GM19438 (cell line): Measurements from ENCODE around the gene STK4.
A peak's percentile ranks its signal among the peaks of the same experiment; 100 is the strongest.

Experiments used
- ATAC-seq: cut with Tn5 transposase; IDR thresholded peaks from one replicate; pipeline ENCODE4 v1.9.1; 2021; ENCODE audit warnings: low read depth; ENCODE audit not compliant: unreplicated experiment

Gene STK4

DNA sequence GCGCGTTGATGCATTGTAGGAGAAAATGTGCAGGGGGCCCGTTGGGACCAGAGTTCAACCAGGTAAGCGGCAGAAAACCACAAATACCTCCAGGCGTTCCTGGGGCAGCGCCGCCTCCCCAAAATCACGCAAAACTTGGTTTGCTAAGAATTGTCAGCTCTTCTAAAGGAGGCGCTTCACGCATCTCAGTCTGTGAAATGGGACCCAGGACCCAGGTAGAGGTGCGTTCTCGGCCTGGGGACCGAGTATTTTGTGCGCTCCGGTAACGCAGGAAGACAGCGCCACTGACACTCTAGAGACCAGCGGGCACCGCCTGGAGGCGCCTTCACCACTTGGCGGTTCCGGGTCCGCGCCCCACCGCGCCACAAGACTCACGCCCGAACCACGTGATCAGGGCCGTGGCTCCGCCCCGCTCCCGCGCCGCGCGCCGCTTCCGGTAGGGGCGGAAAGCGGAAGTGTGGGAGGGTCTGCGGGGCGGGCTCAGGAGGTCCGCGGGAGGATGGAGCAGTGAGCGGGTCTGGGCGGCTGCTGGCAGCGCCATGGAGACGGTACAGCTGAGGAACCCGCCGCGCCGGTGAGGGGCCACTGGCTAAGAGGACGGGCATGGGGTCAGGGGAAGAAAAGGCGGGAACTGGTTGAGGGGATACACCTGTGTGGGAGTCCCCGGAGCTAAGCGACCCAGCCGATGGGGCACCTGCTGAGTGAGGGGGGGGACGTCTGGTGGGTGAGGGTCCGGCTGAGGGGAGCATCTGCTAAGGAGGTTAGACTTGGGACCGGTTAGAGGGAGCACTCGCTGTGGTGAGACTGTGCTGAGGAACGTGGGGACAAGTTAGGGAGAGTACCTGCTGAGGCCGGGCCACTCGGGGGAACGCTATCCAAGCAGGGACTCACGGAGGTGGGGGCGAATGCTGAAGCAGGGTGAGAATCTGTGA lies at the start of gene STK4:
STK4 (plus strand) TSS at position 483 of the 932 bp plus-strand sequence; CDS start at position 540, 57 bp downstream.
- peak; percentile 59 for ATAC-seq

DNA sequence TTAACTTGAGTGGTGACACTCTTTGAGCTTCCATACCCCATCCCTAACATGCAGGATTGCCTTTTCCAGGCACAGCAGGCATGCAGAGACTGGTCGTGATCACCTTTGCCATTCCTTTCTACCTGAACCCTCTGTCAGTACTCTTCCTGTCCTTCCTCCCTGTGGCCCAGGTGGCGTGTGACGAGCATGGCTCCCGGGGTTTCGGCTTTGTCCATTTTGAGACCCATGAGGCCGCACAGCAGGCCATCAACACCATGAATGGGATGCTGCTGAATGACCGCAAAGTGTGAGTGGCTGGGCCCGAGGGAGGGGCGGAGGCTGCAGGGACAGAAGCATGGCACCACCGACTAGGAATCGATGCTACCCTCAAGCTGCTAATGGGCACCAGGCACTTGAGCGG lies 49.7 kb upstream of the STK4 start:
- no peak for ATAC-seq

DNA sequence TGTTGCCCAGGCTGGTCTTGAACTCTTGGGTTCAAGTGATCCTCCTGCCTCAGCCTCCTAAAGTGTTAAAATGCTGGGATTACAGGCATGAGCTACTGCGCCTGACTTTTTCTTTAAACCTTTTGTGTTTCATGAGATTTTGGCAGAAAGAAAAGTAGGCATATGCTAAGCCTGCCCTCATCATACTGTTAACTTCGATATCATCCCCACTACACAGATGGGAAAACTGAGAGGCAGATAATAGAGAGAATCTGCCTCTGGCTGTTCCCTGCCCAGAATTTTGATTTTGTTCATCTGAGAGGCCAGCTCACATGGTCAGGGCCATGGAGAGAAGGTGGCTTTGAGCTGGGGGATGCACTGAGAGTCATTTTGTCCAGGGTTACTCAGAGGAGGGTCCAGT lies 48.9 kb upstream of the STK4 start:
- ATAC-seq = no peak

DNA sequence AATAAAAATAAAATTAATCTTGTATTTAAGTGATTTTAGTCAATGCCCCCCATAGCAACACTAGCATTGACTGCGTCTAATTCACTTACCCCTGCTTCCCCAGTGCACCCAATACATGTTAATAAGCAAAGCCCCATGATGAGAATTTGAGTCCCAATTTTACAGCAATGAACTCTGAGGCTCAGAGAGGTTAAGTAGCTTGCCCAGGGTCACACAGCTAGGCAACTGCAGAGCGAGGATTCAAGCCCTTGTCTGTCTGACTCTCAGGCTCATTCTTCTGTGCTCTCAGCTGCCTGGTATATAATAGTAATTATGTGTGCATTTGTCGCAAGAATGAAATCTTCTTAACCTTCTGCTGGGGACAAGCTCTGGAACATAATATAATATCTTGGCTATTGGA lies 48.0 kb upstream of the STK4 start:
- ATAC-seq = no peak

DNA sequence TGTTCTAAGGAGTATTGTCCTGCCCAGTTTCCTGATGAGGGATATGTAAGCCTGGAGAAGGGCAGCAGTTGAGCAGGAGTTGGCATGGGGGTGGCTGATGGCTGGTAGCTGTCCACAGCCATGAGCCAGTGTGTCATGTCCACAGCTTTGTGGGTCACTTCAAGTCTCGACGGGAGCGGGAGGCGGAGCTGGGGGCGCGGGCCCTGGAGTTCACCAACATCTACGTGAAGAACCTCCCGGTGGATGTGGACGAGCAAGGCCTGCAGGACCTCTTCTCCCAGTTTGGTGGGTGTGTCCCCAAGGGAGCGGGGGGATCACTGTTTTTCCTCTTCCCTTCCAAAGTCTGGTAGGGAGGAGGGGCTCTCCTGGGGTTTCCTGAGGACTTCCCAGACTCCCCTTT lies 47.6 kb upstream of the STK4 start:
- no peak for ATAC-seq

DNA sequence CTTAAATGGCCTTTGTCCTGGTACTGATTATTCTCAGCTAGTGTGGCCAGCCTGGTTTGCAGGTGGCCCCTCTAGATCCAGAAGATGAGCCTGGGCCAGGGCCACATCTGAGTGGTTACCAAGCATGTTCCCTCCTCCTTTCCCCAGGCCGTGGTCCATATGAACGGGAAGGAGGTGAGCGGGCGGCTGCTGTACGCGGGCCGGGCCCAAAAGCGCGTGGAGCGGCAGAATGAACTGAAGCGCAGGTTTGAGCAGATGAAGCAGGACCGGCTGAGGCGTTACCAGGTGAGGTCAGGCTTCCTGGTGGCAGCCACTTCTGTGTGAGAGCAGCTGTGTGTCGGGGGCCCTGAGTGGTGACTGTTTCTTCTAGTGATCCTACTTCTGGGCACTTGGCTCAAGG lies 44.9 kb upstream of the STK4 start:
- no peak for ATAC-seq

DNA sequence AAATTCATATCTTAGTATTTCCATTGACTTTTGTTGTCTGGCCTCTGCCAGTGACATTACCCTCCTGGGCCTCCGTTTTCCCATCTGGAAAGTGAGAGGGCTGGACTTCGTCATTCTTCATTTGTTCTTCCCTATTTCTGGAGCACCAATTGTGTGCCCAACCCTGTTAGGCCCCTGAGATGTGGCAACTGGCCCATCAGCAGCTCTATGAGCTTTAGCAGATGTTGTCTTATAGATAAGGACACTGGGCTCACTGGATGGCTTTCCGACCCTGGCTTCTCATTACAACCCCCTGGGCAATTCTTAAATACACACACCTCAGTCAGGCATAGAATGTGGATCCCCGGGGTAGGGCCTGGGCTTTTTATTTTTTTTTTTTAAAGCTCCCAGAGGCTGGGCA lies 41.8 kb upstream of the STK4 start:
- ATAC-seq = no peak

DNA sequence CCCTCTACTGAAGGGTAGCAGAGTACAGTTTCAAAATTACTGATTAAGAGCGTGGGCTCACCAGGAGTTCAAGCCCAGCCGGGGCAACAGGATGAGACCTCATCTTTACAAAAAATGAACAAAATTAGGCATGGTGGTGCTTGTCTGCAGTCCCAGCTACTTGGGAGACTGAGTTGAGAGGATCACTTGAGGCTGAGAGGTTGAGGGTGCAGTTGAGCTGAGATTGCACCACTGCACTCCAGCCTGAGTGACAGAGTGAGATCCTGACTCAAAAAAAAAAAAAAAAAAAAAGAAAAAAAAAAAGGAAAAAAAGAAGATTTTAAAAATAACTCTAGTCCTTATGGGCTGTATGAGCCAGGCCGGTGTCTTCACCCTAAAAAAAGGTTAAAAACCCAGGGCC lies 37.7 kb upstream of the STK4 start:
- no peak for ATAC-seq

DNA sequence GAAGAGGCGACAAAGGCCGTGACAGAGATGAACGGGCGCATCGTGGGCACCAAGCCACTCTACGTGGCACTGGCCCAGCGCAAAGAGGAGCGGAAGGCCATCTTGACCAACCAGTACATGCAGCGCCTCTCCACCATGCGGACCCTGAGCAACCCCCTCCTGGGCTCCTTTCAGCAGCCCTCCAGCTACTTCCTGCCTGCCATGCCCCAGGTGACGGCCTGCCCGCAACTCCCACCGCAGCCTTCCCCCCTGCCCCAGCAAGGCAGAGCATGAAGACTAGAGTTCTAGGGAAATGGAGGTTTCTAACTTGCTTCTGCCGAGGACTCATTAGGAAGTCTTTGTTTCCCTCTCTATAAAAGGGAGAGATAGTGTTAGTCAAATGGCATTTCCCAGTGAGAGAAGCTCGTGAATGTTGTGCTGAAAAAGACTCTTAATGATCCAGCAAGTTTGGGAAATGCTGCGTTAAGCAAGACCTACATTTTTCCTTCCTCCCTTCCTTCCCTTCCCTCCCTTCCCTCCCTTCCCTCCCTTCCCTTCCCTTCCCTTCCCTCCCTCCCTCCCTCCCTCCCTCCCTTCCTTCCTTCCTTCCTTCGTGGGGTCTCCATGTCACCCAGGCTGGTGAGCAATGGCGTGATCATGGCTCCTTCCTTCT lies 35.7 kb upstream of the STK4 start:
- ATAC-seq = no peak

DNA sequence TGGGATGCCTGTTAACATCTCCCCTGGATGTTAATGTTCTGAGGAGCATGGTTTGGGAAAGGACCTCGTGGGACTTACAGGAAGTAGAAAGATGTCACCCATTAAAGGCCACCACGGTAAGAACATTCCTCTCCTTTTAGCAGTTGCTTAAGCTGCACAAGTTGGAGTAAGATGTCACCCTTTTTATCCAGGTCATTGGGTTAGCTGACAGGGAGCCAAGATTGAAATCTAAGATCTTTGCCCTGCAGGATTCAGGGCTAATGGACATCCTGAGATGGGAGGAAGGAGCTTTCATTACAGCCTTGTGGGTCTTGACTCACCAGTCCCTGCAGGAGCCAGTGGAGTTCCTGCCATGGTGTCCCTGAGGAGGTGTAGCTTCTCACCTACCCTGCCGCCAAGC lies 34.4 kb upstream of the STK4 start:
- ATAC-seq = no peak

DNA sequence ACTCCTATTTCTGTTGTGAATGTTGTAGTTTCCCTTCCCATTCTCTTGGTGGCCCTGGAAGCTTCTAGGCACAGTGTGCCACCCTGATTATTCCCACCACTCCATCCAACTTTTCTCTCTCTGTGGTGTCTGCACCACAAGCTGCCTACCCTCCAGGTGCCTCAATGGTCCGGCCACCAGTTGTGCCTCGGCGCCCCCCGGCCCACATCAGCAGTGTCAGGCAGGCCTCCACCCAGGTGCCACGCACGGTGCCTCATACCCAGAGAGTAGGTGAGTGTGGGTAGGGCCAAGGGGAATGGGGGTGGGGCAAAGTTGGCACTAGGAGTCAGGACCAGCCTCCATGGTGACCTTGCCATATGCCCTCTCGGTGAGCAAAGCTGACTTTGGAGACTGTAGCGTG lies 33.4 kb upstream of the STK4 start:
- ATAC-seq = no peak

DNA sequence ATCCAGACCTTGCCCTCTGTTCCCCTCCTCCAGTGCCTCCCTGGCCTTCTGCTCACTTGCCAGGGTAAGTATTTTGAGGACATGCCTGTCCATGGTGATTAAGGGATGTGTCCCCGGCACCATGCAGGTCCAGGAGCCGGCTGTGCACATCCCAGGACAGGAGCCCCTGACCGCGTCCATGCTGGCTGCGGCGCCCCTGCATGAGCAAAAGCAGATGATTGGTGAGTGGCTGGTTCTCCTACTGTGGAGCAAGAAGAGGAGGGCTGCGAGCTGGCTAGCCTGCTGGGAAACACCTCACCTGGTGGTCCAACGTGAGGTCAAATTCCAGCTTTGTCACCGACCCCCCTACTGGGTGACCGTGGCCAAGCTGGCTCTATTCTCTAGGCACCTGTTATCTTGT lies 29.8 kb upstream of the STK4 start:
- ATAC-seq = no peak

DNA sequence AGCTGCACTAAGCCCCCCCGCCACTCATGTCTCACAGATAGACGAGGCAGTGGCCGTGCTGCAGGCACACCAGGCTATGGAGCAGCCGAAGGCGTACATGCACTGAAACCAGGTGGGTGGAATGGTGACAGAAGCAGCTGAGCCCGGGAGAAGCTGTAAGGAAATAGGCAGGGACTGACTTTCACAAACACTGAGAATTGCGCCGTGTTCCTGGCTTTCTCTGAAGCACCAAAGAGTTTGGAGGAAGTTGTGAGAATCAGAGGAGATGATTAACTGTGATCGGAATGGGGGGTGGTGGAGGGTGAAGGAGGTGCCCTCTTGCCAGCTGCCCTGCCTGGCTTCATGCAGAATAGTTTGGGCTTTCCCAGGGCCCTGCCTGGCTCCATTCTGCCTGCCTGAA lies 27.7 kb upstream of the STK4 start:
- ATAC-seq = no peak

DNA sequence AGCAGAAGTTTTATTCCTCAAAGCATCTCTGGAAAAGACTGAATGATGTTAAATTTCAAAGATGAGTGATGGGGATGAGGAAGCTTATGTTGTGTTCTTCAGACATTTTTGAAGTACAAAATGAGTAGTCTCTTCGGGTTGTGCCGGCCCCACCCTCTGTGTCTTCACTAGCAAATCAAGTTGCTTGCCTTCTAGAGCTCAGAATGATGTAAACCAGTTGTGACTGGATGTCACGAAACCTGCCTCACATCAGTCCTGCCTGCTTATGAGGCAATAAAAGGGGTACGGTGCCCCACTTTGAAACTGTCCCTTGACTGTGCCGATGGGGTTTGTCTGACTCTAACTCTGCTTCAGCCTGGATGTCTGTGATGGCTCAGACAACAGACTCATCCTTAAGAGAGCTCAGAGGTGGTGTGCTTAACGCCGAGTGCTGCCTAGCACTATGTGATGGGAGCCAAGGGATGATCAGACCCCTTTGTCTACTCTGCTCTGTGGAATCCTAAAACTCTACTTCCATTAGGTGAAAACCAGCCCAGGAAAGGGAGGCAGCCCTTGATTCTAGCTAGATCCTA lies 25.1 kb upstream of the STK4 start:
- no peak for ATAC-seq

DNA sequence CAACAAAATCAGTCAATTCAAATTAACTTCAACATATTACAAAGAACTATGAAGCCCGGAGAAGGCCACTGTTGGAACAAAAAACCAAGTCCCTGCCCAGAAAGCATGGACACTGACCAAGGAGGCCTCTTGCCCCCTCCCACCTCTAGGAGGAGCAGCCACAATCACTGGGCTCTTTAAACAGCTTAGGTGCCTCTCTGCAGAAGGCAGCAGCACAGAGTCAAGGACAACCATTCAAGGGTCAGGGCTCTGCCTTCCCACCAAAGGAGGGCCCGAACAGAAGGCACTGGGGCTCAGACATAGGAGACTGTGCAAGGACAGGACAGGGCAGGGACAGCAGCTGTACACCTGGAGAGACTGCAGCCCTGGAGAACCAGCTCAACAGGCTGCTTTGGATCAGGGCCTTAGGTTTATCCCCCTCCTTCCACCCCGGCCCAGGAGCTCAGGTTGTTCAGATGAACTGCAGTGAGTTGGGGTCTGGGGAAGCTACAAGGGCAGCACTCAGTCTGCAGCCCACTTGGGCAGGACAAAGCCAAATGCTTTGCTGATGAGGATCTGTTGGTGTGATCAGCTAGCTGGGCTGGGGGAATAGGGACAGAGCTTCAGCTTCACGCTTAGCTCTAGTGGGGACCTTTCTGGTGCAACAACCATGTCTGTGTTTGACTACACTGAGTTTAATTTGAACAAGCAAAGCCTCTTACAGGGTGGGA lies 23.9 kb upstream of the STK4 start:
- no peak for ATAC-seq

DNA sequence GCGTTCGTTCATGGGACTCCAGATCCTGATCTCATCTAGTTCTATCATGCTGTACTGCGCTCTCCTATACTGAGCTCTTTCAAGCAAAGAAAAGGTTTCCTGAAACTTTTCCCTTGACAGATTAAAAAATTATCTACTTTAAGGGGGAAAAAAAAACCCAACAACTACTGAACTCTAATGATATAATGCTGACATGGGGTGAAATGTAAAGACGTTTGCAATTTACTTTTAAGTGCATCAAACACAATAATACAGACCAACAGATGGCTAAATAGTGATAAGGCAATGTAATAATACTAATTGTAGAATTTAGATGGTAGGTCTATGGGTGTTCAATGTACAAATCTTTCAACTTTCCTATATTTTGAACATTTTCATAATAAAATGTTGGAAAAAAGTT lies 22.5 kb upstream of the STK4 start:
- no peak for ATAC-seq

DNA sequence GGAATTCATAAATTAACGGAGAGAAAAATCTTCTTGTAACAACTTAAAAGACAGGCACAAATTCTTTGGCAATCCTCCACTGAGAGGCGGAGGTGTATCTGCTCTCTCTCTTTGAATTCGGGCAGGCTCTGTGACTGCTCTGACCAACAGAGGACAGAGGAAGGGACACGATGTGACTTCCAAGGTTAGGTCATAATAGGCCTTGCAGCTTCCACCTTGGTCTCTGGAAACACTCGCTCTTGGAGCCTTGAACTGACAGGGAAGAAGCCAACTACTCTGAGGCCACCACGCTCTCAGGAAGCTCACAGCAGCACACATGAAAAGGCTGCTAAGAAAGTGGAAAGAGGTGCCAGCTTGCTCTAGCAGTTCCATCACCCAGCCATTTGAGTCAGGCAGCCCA lies 21.1 kb upstream of the STK4 start:
- no peak for ATAC-seq

DNA sequence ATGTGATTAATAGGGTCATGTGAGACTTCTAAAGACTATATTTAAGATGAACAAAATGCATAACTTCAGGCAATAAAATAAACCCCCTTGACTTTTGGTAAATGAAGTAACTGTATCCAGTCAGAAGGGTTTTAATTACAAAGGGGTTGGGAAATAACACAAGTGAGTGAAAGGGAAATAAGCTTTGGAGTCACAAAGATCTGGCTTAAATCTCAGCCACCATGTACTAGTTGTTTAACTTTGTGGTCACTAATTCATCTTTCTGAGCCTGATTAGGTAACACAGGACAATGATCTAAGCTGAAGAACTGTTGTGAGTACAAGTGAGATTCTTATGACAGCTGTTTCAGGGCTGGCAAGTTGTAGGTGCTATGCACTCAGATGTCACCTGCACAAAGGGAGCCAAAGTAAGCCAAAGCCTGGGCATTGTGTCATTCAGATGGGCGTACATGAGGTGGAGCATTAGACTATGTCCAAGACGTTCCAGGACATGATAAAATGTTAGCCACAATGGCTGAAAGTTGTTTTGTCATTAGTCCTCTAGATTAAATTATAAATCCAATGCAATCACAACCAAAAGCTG lies 19.9 kb upstream of the STK4 start:
- ATAC-seq = no peak

DNA sequence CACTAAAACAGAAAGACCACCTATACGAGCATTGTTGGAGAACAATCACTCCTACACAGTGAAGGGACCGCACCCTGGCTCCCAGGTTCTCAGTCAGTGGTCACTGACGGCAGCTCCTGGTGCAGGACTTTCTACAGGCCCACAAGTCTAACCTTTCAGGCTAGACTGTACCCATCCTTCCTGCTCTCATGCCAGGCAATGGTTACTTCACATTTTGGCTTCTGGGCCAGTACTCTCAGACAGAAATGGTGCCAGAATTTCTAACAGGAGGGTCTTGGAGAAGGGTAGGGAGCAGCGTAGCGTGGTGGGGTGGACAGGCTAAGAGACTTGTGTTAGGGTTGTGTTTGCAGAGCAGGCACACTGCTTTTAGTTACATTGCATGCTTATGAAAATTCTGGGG lies 18.2 kb upstream of the STK4 start:
- ATAC-seq = no peak

DNA sequence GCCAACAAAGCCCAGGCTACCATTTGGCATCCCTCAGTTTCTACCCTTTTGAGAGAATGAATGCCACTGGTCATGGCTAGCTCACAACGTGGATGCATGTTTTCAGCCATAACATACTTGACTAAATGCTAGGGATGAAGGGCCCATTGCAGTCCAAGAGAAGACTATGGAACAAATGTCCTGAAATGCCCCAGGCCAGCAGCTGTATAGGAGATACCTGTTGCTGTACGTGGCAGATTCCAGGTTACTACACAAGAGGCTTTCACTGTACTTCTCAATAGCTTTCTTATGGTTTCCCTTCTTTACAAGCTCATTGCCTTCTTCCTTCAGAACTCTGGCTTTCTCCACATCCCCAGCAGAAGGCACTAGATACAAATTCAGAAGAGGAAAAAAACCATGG lies 17.8 kb upstream of the STK4 start:
- no peak for ATAC-seq

DNA sequence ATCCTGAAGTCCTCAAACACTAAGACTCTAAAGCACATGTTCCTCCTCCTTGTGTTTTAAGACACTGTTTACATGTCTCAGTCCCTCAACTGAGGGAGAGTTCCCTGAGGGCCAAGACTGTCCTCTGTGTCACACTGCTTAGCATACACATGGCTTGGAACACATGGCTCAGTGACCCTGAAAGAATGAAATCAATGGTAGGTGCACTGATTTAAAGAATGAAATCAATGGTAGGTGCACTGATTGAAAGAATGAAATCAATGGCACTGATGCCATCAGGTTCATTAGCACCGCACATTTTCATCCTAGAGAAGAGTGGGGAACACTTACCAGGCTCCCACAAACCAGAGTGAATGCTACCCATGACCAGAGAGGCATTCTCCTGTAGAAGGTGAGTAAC lies 15.9 kb upstream of the STK4 start:
- ATAC-seq = no peak
